Activated naive CD4-positive, alpha-beta T cell treated with anti-CD3 and anti-CD28 coated beads, Interleukin-2, amount 50 U/mL, for 16 hours (primary cell): ENCODE data around the gene MCOLN1.
A peak's percentile ranks its signal among the peaks of the same experiment; 100 is the strongest.

Experiments used
- DNase-seq: peaks from one replicate; pipeline ENCODE4 v3.0.0-alpha.2; 2020

The MCOLN1 gene

DNA sequence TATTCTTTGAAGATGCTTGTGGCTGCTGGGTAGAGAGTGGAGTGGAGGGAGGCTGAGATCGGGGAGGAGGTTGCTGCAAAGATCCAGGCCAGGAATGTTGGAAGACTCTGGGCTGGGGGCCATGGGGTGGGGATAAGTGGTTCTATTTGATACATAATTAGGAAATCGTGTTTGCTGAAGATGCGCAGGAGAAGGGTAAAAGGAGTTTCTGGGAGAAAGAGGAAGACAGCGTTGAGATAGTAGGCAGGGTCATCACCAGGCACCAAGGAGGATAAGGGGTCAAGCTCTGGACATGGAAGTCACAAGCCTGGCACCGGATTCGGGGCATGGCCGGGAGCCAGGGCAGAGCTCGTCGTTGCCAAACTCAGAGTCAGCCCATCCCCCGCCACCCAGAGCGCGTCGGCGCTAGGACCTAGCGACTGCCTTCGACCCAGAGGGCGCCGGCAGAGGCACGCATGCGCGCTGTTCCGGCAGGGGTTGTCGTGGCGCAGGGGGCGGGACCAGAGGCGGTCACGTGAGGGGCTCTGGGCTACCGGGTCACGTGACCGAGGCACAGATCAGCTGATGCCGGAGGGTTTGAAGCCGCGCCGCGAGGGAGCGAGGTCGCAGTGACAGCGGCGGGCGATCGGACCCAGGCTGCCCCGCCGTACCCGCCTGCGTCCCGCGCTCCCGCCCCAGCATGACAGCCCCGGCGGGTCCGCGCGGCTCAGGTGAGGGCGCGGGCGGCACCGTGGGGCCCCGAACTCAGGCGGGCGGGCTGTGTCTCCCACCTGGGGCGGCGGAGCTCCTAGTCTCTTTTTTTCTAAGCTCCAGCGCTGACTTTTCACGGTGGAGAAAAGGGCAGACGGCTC lies at the start of gene MCOLN1:
Gene MCOLN1 (plus strand): TSS at position 553 of the 851 bp plus-strand sequence. CDS start 127 bp downstream, at position 680.
- DNase-seq, result peak; percentile 100

DNA sequence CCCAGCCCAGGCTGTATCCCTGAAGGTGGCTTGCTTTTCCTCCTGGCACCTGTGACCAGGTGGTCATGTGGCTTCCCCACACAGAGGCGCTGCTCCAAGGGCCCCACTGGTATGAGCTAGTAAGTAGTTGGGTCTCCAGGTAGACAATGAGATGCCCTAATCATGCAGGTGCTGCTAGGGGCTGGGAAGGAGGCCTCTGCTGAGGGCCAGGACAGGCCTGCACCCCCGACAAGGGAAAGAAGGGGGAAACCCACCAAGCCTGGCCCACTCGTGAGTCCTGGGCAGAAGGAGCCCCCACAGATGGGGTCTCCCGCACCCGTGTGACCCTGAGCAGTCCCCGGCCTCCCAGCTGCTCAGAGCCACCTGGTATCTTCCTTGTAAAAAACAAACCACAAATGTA lies 46.8 kb upstream of the MCOLN1 start:
- no peak for DNase-seq

DNA sequence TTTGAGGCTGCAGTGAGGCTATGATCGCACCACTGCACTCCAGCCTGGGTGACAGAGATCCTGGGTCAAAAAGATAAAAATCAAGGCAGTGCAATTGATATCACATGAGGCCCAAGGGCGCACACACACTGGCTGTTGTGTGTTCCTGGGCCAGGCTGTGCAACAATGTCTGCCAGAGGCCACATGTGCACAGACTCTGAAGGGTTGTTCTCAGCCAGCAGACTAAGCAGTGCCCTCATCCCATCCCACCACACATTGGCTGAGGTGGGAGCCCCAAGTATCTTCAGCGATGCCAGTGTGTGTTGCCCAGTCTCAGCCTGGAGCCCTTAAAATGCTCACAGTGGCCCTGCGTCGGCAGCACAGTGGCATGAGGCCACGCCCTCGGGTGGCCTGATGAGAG lies 46.2 kb upstream of the MCOLN1 start:
- DNase-seq, result no peak

DNA sequence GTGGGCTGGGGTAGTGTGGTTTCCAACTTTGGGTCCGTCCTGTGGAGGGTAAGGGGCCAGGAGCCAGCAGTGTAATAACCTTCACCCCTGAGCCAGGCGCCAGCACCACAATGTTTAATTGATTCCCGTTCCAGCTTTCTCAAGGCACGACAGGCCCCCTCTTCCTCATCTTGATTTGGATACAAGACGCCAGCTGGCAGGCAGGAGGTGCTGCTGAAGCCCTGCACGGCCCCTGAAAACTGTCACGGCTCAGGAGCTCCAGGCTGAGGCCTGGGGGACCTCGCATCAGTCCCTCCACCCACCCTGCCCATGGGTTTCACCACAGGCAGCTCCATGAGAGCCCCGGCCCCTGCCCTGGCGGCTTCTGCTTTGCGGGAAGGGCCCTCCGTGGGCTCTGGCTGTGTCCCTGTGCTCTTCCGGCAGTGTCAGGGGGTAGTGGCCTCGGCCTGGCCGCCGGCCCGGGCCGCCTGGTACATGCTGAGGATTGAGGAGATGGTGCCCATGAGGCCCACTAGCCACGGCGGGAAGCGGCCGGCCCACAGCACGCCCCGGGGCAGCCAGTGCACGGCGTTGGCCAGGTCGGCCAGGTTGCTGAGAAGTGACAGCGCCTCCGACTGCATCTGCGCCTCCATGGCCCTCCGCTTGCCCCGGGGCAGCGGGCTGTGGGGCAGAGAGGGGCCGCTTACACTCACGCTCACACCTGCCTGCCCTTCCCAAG lies 45.5 kb upstream of the MCOLN1 start:
- DNase-seq, result no peak

DNA sequence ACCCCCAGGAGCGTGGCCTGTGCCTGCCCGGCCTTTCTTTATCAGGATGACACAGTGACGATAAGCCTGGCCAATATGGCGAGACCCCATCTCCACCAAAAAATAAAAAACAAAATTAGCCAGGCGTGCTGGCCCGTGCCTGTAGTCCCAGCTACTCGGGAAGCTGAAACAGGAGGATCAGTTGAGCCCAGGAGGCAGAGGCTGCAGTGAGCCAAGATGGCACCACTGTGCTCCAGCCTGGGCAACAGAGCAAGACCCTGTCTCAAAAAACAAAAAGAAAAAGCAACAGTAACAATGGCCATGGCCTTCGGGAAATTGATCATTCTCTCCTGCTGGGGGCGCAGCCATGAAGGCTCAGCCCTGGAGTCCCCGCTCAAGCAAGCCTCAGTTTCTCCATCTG lies 44.7 kb upstream of the MCOLN1 start:
- no peak for DNase-seq

DNA sequence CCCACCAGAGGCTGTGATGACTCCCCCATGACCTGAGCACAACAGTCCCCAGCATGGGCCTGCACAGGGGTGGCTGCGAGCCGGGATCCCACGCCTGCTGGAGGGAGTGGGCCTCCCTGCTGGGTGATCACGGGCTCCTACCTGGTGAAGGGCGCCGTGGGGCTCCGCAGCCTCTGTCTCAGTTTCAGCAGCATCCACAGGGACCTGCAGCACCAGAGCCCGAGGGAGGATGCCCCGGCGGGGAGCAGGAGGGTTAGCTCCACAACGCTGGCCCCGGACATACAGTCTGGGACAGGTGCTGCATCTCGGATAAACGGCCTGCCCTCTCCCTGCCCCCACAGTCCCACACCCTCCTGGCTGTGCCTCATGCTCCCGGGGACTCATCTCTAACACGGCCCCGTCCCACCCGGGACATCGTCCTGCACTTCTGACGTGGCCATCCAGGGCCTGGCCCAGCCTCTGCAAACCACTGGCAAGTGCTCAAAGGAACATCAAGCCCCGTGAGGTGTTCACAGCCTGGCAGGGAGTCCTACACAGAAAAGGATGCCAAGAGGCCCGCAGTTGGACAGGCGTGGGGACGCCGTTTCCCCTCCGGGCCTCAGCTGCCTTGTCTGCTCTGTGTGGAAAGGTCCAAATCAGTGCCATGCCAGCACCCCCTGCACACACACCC lies 44.1 kb upstream of the MCOLN1 start:
- DNase-seq, result no peak

DNA sequence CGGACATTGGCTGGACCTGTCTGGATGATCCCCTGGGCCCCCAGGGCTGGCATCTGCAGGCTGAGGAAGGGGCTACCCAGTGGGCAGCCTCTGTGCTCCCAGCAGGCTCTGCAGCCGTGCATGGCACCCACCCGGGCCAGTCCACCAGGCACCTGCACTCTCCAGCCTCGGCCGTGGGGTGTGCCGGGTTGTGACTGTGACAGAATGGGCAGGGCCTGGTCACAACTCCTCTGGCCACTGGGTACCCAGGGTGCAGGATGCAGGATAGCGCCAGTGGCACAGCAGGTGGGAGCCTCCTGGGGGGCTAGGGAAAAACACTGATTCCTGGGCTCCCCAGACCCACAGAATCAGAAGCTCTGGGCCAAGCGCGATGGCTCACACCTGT lies 43.6 kb upstream of the MCOLN1 start:
- DNase-seq, result no peak

DNA sequence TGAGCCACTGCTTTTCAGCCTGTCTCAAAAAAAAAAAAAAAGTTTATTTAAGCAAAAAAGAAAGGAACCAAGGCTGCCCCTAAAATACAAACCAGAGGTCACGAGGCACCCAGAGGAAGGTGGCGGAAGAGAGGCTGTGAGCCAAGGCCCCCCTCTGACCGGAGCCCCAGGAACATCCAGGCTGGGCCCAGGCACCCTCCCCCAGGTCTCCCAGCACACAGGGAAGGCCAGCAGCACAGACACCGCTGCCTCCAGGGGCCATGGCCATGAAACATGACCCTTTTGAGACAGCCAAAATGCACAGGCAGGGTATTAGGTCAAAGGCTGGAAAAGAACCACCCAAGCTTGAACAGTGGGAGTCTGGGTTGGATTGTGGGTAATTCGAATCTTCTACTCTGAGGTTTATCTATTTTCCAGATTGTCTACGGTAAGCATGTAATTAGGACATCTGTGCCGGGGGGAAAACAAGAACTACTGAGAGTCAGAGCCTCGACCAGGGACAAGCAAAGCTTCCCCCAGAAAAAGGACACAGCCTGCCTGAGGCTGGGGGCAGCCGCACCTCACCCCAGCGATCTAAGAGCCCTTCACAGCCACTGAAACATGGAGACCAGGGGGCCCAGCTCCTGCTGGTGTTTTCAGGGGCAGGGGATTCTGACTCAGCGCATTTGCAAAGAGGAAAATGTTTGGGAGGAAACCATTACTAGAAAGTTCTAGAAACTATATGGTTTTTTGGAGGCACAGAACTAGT lies 42.0 kb upstream of the MCOLN1 start:
- no peak for DNase-seq

DNA sequence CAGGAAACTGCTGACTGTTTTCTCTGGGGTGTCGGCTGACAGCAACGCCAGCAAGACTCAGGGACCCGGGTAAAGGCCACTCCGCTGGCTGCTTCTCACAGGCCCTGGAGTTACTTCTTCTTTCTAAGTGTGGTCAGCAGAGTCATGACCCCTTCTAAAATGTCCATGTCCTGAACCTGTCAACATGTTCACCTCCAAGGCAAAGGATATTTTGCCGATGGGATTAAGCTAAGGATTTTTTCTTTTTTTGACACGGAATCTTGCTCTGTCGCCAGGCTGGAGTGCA lies 41.5 kb upstream of the MCOLN1 start:
- DNase-seq, result no peak

DNA sequence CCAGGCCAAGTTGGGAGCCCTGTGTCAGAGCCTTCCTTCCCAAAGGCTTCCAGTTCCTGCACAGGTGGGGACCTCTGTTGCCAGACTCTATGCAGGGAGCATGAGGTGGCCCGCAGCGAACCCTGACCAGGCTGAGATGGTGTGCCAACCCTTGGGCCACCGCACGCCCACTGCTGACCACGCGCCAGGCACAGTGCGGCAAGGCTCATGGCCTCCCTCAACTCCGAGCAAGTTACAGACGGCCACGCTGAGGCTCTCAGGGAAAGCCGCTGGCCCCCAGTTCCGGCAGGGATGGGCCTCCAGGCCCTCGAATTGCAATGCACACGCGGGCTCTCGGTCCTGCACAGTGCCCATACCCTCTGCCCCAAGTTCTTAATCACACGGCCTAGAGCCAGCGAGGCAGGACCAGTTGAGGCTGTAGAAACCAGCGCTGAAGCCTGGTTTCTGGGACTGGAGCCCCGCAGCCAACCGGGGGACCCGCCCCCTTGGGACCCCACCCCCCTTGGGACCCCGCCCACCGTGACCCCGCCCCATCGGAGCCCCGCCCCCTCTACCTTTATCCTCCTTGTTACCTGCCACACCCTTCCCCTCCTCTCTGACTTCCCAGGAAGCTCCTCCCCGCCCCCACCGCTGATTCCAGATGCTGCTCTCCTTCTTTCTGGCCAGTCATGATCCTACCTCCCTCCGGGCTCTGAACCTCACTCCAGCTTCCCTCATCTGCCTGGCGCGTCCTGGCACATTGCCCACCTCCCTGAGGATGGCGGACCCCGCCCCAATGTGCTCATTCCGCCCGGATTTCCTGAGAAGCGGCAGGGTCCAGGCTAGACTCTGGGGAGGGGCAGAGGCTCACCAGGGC lies 39.6 kb upstream of the MCOLN1 start:
- no peak for DNase-seq

DNA sequence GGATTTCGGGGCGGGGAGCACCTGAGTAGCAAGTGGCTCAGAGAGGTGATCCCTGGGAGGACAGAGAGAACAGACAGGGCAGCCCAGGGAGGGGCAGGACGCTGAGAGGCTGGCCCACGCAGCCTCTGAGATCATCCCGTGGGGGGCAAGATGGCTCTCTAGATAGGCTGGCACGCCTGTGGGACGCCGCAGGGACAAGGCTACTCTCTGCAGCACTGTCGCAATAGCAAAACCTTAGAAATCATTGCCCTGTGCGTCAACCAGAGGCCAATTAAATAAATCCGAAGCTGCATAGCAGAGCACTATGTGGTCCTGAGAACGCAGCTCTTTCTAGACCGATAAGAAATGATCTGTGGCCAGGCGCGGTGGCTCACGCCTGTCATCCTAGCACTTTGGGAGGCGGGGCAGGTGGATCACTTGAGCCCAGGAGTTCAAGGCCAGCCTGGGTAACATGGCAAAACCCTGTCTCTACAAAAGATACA lies 38.7 kb upstream of the MCOLN1 start:
- no peak for DNase-seq

DNA sequence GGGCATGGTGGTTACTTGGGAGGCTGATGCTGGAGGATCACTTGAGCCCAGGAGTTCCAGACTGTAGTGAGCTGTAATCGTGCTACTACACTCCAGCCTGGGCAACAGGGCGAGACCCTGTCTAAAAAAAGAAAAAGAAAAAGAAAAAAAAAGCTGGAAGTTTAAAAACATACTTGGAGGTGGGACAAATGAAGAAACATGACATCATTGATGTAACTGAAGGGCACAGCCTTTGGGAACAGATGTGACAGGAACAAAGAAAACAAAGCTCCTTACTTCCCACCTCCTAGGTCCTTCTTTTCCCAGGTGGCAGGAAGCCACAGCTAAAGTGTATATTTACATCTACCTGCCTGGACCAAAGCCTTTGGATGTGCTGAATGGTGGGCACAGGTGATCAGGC lies 35.5 kb upstream of the MCOLN1 start:
- no peak for DNase-seq

DNA sequence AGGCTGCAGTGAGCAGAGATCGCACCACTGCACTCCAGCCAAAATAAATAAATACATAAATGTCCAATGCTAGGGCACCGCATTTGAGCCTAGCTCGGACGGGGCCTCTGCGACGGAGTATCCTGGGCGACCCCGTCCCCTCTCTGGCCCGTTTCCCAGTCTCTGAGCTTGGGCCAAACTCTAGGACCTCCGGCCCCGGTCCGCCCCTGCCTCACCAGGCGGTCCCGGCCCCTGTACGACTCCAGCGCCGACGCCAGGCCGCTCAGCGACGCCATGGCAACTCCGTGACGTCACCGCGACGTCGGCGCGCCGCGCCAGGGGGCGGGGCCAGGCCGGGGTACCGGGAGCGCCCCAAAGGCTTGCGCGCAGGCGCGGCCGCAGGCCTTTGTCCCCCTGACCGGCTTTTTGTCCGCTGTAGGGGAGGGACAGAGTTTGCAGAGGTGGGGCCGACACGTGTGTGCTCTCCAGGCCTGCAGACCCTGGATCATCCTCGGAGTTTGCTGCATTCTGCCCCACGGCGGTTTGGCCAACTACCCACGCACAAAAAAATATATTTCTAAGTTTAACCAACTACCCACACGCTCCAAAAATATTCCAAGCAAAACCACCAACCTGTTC lies 33.6 kb upstream of the MCOLN1 start, which contains the start of gene PEX11G:
Gene PEX11G (minus strand): TSS at position 300 of the 618 bp plus-strand sequence. CDS start 25 bp downstream, at position 275.
- DNase-seq, result peak; percentile 92

DNA sequence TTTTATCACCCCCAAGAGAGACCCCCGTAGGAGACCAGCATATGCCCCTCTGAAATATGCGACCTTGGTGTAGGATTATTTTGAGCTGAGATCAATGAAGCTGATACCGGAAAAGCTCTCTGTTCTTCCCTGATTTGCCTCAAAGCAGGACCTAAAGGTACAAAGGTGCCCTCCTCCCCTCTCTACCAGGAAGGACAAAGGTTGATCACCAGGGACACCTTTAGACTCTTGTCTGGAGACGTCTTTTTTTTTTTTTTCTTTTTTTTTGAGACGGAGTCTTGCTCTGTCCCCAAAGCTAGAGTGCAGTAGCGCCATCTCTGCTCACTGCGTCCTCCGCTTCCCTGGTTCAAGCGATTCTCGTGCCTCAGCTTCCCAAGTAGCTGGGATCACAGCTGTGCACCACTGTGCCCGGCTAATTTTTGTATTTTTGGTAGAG lies 32.8 kb upstream of the MCOLN1 start:
- no peak for DNase-seq

DNA sequence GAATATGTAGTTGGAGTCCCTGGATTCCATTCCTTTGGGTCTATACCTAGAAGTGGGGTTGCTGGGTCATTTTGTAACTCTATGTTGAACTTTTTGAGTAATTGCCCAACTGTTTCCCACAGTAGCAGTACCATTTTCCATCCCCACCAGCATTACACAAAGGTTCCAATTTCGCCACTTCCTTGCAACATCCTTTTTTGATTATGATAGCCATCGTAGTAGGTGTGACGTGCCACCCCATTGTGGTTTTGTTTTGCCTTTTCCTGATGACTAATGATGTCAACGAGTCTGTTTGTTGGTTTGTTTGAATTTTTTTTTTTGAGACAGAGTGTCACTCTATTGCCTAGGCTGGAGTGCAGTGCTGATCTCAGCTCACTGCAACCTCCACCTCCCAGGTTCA lies 30.3 kb upstream of the MCOLN1 start:
- DNase-seq, result no peak

DNA sequence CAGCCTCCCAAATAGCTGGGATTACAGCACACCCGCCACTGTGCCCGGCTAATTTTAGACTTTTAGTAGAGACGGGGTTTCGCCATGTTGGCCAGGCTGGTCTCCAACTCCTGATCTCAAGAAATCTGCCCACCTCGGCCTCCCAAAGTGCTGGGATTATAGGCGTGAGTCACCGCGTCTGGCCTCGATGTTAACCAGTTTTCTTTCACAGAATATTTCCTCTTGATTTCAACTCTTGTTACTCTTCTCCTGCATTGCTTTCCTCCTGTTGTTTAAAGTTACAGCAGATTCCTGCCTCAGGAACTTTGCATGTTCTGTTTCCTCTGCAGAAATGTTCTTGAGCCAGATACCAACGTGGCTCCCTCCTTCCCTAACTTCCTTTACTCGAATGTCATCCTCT lies 29.9 kb upstream of the MCOLN1 start:
- DNase-seq, result no peak

DNA sequence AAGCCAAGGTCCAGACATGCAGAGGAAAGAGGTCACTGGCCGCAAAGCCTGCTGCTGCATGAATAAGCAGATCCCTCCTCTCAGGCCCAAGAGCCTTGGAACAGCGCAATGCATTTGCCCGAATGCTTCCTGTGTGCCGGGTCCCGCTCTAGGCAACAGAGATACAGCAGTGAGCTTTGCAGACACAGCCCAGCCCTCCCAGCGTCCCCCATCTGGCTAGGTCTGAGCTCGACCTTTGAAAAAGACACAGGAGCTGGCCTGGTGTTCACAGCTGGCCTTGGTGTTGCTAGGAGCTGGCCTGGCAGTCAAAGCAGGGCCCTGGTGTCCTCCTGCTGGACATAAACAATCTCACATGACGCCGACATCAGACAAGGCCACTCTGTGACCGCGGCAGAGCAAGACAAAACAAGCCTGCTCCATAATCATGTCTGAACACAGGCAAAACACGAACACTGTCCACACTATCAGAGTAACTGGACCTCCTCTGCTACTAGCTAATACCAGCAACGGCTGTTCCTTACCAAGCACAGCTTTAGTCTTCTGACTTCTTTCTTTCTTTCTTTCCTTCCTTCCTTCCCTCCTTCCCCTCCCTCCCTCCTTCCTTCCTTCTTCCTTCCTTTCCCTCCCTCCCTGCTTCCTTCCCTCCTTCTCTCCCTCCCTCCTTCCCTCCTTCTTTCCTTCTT lies 27.9 kb upstream of the MCOLN1 start:
- no peak for DNase-seq

DNA sequence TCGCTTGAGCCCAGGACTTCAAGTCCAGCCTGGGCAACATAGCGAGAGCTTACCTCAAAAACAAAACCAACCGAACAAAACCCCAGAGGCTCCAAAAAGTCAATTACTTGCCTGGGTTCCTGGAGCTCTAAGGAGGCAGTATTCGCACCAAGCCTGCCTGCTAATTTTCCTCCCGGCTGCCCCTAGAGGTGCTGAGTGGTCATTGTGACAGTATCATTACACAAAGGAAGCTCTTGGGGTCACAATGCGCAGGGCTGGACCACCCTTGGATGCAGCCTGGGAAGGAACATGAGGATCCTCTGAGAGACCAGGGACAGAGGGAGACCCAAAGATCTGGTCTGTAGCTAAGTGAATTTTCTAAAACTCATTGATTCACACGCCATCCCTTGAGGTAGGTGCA lies 25.1 kb upstream of the MCOLN1 start:
- DNase-seq, result no peak

DNA sequence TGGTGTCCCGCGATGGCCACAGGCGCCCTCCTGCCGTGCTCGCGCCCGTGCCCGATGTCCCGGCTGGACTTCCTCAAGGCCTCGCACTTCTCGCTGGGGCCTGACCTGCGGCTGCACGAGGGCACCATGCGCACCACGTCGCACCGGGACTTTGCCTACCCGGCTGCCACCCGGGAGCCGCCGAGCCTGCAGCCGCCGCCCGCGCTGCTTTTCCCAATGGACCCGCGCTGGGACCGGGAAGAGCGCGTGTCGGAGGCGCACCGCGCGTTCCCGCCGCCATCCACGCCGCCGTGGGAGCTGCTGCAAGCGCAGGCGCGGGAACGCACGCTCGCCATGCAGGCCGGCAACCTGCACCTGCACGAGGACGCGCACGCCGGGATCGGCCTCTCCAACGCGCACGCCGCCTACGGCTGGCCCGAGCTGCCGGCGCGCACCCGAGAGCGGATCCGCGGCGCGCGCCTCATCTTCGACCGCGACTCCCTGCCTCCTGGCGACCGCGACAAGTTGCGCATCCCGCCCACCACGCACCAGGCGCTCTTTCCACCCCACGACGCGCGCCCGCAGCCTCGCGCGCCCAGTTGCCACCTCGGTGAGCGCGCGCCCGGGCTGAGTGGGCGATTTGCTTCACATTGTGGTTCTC lies 21.5 kb upstream of the MCOLN1 start:
- peak; percentile 66 for DNase-seq

DNA sequence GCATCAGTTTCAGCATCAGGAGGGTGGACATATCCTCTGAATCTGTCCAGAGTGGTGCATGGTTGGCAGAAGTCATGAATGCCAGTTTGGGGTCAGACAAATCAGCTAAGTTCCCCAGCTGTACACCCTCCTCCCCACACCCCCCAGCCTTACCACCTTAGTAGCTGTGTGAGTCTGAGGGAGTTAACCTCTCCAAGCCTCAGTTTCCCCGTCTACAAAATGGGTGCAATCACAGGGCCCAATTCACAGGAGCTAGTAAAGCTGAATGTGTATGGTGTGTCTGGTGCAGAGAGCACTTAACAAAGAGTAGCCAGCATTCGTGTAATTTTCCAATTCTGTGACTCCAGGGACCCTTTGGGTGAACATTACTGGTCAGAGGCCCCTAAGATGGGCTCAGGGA lies 19.9 kb upstream of the MCOLN1 start:
- DNase-seq, result no peak
